Stimulated activated CD8-positive, alpha-beta memory T cell treated with anti-CD3 and anti-CD28 coated beads, Interleukin-4, amount 100 ng/mL, for 4 hours (primary cell): ENCODE results near the gene HOXC5.

Experiments used
- DNase-seq, 2 donors: peaks; one replicate each; pipeline ENCODE4 v3.0.0-alpha.2; 2020; ENCODE audit warnings: low read depth in 2 of 2, low spot score in 1 of 2

HOXC5 gene

DNA sequence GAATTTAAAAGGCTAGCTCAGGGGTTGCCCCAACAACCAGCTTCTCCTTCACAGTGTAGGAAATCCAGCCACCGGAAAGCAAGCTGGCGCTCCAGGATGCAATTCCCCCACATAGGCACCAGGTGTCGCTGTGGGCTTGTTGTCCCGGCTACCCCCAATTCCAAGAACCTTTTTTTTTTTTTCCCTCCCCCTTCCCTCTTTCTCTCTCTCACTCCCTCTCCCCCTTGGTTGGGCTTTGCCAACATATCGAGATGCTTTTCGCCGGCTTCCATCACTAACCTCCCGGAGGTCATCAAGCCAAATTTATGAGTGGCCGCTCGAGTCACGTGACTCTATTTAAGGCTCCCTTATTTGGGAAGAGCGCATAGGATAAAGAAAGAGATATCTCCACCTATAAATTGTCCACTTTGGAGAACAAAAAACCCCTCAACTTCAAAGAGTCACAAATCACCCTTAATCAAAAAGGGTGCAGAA is at the start of gene HOXC5:
HOXC5 (plus strand) TSS at position 424 of the 474 bp plus-strand sequence. CDS start 73 bp downstream, outside the sequence.
- DNase-seq: peak; percentile 24 to 27

DNA sequence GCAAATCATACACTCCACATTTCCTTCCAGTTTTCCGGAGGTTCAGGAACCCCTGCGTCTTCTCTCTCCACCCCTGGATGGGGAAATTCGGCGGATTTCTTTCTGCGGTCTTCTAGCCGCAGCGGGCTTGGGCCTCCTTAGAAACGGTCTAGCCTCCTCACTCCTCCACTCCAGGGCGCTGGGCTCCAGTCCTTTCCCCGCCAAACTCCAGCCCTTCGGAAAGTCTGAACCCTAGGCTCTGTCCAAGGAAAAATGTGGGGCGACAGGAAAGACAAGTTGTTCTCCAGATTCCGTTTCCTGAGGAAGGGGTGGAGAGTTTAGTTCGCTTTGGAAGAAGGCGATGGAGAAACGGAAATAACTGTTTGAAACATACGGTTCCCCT is 49.3 kb upstream of the HOXC5 start:
- DNase-seq: no peak

DNA sequence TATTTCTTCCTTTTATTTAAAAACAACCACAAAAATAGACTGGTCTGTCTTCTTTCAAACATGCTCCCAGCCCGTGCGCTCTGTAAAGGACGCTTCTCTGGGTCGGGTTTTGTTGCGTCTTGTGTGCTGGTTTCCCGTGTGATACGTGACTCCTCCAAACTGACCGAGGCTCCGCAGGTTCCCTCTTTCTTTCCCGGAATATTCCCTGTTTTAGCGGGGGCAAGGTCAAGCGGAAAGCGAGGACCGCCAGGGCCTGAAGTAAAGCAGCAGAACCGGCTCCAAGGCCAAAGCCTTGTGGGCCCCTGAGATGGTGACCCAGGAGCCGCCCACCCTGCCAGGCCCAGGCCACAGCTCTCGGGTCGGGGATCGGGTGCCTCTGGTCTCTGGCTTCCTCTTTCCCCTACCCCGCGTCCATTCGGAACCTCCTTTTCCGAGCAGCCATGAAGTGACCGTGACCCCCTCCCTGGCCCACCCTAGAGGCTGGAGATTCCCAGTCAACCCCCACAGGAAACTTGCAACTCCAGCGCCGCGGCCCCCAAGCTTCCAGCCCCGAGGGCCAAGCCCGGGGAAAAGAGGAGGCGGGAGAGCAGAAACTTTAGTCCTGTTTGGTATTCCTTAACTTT is 48.8 kb upstream of the HOXC5 start:
- no peak for DNase-seq

DNA sequence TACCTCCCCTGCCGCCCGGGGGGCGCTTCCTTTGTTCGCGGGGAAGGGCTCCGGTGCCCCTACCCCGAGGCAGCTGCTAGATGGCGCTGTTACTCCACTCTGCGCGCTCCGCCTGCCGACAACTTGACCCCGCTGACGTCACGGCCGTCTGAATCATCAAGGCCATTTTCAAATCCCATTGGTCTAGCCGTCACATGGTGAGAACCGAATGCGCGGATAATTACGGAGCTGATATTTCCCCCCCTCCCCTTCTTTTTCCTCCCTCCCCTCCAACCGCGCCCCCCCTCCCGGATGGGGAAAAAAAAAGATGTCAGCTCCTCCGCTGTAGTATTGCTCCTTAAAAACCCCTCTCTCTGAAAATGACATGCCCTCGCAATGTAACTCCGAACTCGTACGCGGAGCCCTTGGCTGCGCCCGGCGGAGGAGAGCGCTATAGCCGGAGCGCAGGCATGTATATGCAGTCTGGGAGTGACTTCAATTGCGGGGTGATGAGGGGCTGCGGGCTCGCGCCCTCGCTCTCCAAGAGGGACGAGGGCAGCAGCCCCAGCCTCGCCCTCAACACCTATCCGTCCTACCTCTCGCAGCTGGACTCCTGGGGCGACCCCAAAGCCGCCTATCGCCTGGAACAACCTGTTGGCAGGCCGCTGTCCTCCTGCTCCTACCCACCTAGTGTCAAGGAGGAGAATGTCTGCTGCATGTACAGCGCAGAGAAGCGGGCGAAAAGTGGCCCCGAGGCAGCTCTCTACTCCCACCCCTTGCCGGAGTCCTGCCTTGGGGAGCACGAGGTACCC is 47.8 kb upstream of the HOXC5 start, which contains the start of gene HOXC10:
HOXC10 (plus strand) TSS at position 246 of the 791 bp plus-strand sequence; CDS start at position 360, 114 bp downstream.
- DNase-seq: peak; percentile 51 to 63

DNA sequence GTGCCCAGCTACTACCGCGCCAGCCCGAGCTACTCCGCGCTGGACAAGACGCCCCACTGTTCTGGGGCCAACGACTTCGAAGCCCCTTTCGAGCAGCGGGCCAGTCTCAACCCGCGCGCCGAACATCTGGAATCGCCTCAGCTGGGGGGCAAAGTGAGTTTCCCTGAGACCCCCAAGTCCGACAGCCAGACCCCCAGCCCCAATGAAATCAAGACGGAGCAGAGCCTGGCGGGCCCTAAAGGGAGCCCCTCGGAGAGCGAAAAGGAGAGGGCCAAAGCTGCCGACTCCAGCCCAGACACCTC is 47.2 kb upstream of the HOXC5 start:
- DNase-seq: no peak

DNA sequence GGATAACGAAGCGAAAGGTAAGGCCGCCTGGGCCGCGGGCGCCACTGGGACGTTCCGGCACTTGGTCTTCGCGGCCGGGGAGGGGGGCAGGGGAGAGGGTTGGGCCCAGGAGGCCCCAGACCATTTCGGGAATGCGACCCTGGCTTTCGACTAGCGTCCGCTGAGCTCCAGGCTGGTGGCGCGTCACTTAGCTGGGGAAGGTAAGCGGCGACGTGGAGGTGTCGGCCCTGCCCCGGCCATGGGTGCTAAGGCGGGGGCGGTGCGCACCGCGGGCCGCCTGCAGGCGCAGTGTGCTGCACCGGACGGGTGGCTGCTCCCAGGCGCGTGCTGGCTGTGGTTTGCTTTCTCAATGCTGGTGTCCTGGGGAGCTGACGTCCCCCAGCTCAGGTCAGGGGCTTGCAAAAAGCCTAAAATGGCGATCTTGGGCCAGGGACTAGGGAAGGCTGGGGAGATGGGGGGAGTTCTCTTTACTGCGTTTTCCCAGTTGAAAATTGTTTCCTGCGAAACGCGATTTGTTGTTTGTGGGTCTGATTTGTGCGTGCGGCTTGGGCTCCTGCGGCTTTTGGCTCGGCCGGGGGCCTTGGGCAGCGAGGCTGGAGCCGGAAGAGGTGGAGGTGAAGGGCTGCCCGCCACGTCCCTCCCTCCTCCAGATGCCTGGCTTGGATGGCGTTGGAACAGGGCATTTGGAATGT is 46.7 kb upstream of the HOXC5 start:
- DNase-seq: no peak

DNA sequence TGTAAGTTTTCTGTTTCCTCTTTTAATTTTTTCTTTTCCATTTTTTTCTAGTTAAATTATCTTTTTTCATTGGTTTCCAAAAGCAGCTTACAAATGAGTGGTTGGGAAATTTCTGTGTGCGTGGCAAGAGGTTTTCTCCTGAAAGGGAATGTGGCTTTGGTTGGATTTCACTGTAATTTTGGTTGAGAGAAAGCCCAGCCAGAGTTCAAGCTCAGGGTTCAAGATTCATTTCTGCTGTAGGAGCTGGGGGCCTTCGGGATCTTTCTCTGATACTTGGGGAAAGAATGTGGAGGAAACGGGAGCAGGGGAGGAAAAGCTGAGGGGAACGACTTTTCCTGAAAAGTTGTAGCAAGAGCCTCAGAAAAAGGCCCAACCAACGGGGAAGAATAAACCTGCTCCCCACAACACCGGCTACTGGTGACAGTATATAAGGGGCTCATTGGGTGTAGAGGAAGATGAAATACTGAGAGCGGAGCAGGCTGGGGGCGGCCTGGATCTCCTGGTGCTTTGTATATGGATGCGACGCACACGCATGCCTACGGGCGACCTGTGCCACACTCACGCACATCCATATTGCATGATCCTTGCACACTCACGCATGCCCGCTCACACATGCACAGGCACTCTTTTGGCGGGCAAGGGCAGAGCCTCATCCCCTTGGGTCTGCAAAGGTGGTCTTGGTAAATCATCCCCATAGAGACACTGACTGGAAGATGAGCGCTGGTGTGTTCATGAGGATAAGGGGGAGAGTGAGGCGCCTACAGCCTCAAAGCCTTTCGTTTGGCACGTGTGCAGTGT is 46.0 kb upstream of the HOXC5 start:
- no peak for DNase-seq

DNA sequence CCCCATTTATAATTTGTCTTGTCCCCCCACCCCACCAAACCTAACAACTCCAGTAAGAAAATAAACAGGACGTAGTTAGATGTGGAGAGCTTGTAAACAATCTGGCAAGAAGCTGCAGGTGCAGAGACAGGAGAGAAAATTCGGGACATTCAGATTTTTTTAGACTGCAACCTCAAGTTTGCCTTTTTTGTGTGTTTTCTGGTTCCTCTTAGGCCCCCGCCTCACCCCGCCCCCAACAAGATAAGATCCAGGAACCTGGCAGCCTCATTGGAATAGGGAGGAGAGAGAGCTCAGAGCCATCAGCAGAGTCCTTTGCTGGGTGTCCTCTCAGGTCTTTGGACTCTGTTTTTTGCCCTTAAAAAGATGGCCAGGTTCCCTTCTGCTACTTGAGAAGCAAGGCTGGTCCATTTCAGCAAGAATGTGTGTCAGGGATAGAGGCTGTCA is 45.0 kb upstream of the HOXC5 start:
- DNase-seq: no peak

DNA sequence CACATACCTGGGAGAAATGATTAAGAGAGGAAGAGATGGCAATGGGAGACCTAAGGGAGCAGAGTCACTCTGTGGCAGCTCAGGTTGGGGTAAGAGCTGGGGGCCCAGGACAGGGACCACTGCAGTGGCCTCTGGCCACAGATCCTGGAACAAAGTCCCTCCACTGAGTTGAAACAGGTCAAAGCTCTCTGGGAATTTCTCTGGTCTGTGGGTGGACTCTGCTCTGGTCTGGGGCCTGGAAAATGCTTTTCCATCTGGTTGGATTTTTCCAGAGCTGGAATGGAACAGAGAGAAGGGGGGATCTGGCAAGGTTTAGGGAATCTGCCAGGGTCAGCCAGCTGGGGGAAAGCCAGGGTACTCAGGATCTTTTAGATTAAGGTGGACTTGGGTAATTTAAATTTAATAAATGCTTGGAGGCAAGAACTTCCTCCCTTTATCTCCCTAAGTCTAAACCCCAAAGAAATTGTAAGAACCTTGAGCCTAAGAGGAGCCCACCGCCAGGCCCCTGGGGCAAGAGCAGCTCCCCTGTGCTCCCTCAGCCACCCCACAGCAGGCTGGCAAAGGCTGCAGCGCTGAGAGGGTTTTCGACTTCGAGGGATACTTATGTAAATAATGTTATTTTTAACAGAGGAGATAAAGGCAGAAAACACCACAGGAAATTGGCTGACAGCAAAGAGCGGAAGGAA is 44.2 kb upstream of the HOXC5 start:
- DNase-seq: no peak

DNA sequence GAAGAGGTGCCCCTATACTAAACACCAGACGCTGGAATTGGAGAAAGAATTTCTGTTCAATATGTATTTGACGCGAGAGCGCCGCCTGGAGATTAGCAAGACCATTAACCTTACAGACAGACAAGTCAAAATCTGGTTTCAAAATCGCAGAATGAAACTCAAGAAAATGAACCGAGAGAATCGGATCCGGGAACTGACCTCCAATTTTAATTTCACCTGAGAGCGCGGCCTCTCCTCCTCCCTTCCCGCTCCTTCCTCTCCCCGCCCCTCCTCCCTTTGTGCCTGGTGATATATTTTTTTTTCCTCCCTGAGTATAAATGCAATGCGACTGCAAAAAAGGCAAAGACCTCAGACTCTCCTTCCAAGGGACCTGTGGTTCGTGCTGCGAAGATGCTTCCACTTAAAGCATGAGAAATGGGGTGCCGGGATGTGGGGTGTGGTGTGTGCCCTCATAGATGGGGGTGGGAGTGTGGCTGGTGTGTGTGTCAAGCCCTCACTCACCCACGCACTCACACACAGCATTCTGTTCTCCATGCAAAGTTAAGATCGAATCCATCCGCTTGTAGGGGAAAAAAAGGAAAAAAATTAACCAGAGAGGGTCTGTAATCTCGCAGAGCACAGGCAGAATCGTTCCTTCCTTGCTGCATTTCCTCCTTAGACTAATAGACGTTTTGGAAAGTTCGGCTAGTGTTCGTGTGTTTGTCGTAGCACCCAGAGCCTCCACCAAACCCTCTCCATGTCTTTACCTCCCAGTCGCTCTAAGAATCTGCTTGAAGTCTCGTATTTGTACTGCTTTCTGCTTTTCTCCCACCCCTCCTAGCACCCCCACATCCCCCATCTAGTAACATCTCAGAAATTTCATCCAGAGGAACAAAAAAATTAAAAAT is 43.4 kb upstream of the HOXC5 start:
- no peak for DNase-seq

DNA sequence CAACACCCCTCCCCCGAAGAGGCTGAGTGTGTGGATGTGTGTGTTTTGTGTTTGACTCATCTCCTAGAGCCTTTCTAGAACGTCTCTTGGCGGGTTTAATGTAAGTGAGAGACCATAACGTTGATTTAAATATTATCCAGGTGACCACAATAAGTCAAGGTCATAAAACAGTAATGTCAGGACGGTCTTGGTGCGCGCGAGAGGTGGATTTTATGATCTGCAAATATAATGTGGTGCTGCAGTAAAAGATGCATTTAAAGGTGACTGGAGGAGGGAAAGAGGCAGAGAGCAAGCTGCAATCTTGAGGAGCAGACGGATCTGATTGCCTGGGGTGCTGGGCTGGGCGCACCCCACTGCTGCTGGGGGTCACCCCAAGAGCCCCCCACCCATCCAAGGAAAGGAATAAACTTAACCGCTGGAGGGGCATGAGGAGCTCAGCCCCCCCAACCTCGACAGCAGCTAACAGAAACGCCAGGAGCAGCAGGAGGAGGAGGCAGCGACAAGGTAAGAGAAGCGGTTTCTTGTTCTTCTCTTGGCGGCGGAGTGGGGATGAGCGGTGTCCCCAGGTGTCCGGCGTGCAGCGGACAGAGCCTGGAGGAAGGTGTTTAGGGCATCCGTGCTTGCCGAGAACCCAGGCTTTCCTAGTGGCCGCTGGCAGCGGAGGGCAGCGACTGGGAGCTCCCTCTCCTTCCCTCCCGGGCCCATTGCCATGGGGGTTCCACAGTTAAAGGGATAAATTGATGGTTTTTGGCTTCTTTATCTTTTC is 42.4 kb upstream of the HOXC5 start:
- no peak for DNase-seq

DNA sequence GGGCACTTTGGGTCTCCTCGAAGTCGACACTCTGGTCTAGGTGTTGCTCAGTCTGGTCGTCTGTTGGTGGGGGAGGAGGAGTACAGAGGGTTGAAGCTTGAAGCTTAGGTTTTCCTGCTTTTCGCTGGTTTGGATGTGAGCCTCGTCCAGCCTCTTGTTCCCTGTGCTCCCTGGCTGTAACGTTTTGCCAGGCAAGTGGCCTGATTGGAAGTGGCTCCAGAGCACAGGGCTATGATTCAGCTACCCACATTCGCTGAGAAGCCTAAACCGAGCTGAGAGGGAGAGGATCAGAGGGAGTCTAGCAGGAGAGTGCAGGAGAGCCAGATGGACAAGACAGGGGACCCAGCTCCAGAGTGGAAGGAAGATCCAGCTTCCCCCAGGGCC is 41.8 kb upstream of the HOXC5 start:
- no peak for DNase-seq

DNA sequence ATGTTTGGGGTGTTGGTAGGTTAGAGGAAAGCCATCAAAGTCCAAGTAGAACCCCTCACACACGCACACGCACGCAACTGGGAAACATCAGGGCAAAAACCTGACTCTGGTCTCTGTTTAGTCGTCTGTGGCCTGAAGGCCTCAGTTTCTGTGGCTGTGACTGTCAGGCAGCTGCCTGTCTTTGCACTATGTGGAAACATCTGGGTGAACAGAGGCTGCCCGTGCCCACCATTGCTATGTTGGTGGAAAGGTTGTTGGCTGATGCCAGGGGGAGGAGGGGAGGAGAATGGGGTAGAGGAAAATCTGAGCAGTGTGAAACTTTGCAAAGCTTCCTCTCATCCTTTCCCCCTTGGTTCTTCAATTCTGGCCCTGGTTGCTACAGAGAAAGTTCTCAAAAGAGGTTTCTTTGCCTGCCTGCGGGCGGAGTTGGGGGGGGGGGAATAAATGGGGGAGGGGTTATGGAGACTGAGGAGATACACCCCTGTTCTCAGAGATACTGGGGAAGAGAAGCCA is 40.4 kb upstream of the HOXC5 start:
- no peak for DNase-seq

DNA sequence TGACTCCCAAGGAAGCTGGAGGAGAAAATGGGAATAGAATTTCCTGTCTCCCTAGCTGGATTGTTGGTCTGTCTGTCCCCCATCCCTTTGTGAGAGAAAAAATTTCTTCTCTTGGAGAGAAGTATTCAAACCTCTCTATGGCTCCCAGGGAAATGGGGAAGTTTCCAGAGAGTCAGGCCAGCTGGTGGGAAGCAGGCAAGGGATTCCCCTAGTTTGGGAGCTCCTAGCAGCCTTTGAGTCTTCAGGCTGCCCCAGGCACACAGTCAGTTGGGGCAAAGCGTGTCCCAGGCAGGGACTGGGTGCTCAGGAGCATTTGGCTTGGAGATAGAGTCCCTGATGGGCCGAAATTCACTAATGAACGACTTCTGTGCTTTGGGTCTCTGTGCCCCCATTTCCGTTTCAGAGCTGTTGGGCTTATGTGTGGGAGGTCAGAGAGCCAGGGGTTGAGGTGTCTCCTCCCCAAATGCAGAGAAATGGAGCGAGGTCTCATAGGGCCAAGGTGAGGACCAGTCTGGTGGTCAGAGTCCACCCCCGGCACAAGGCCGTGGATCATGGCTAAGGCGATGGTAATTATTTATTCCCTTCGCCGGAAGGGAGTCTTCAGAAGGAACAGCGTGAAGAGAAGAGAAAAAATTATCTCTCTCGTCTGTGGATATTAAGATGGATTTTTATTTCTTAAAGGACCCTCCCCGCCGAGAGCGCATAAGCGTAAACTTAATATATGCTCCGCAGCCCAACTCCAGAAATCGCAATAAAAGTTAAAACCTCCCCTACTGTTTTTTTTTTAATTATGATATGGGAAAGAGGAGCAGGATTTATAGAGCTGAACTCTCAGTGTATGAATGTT is 39.5 kb upstream of the HOXC5 start:
- DNase-seq: no peak

DNA sequence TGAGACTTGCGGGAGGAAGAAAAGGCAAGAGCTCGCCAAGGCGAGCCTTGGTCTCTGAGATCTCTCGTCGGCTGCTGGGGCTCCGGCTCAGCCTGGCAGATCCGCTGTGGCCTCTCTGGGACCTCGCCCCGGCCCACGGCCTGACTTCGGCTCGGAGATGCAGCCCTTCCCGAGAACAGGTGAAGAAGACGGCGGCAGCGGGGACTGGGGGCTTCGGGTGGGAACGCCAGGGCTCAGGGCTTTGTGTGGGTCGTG is 38.9 kb upstream of the HOXC5 start:
- no peak for DNase-seq

DNA sequence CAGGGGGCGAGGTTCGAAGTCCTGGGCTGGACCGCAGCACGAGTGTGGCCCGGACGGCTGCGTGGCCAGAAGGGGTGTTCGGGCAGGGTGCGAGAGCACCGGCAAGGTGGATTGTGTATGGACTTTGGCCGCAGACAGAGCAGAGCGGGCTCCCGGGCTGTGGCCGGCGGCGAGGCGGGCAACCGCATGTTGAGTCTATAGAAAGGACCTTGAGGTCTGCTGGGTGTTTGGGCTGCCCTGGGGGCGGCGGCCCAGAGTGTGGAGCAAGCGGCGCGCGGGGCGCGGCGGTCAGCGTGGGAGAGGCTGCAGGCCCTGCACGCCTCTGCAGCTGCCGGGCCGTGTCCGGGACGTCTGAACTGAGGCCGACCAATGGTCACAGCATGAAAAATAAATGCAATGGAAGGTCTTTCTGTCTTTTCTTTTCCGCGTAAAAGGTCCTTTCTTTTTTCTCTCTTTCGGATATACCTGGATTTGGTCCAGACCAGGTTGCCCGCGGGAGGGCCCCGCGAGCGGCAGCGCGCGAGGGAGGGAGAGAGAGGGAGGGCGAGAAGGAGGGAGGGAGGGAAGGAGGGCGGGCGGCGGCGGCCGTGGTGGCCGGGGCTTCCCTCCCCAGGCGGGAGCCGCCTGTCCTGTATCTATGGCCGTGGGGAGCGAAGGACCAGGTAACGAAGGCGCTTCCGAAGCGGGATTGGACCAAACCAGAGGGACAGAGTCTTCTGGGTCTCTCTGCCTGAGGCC is 38.4 kb upstream of the HOXC5 start:
- no peak for DNase-seq

DNA sequence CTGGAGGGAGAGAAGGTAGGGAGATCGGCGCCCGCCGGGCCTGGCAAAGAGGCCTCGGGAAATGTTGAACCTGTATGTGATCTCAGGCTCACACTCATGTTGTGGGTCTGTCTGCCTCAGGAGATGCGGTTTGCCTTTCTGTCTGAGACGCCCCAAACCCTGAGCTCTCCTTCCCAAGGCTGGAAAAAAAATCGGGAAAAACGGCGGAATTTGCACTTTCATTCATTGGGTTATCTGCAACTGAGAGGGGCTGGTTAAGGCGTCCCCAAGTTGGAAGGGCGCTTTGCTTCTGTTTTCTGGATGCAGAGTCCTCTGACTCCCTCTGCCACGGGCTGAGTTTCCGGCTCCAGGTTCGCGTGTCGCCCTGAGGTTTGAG is 37.9 kb upstream of the HOXC5 start:
- DNase-seq: no peak
